VCaP (cell line): ENCODE results near the gene MCUB.
"Not testable (repeated sequence)": the region's sequence is repeated elsewhere in the genome, so short reads cannot be mapped to it uniquely, and the experiment has no call there.

Experiments used
- H3K27ac ChIP-seq: fragments of 450-650 bp; 2 replicates; pipeline ENCODE4 v1.5.1; 2017
- TF ChIP-seq, protein P1 (sequence below): fragments of 450-650 bp; conservative IDR thresholded peaks from 2 replicates; pipeline ENCODE4 v1.5.1; 2017; ENCODE audit warnings: mild to moderate bottlenecking, moderate library complexity

MCUB gene

GRCh38 chr4:109673303-109673702, 113.3 kb downstream of the MCUB start:
- H3K27ac ChIP-seq = no peak overlapping the region
- TF ChIP-seq, protein P1, sequence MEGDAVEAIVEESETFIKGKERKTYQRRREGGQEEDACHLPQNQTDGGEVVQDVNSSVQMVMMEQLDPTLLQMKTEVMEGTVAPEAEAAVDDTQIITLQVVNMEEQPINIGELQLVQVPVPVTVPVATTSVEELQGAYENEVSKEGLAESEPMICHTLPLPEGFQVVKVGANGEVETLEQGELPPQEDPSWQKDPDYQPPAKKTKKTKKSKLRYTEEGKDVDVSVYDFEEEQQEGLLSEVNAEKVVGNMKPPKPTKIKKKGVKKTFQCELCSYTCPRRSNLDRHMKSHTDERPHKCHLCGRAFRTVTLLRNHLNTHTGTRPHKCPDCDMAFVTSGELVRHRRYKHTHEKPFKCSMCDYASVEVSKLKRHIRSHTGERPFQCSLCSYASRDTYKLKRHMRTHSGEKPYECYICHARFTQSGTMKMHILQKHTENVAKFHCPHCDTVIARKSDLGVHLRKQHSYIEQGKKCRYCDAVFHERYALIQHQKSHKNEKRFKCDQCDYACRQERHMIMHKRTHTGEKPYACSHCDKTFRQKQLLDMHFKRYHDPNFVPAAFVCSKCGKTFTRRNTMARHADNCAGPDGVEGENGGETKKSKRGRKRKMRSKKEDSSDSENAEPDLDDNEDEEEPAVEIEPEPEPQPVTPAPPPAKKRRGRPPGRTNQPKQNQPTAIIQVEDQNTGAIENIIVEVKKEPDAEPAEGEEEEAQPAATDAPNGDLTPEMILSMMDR = no peak

DNA sequence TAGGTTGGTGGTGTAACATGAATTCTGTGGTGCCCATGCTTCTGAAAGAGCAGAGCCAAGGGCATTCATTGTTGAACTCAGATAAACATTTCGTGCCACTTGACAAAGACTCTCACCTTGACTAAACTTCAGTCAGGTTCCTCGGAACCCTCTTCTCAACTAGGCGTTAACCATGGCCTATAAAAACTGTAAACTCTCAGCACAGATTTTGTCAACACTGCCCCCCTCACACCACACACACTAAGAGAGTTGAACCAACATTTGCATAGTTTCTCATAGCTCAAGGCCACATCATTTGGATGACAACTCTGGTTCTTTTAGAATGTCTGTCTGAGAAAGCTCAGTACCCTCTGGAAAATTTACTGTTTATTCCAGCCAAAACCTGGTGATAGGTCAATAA, 115.1 kb downstream of the MCUB start:
- H3K27ac ChIP-seq = no peak overlapping the region
- TF ChIP-seq, protein P1 = no peak

DNA sequence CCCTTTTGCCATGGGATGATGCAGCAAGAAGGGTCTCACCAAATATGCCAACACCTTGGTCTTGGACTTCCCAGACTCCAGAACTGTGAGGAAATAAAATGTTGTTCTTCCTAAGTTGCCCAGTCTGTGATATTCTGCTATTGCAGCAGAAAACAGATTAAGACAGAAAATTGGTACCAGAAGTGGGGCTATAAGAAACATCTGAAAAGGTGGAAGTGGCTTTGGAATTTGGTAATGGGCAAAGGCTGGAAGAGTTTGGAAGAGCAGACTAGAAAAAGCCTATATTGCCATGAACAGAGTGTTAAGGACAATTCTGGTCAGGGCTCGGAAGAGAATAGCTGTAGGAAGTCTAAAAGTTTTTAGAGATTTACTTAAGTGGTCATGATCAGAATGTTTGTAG, 115.8 kb downstream of the MCUB start:
- TF ChIP-seq, protein P1 = no peak
- H3K27ac ChIP-seq = no peak overlapping the region

DNA sequence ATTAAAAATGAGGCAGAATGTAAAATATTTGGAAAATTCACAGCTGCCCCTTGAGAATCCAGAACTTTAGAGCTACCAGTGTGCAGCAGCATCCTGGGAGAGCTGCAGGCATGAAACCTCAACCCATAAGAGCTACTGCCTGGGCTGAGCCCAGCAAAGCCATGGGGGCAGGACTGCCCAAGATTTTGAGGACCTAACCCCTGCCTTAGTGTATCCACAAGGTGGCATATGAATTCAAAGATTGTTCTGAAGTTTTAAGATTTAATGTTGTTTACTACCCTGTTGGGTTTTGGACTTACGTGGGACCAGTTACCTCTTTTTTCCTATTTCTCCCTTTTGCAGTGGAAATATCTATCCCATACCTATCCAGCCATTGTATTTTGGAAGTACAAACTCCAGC, 116.8 kb downstream of the MCUB start:
- TF ChIP-seq, protein P1 = peak; percentile 48; the same call in 1 of the 2 replicates
- H3K27ac ChIP-seq = no peak overlapping the region

- not testable (repeated sequence) for H3K27ac ChIP-seq
Observed at GRCh38 chr4:109678472-109678871, 118.4 kb downstream of the MCUB start.

- not testable (repeated sequence) for H3K27ac ChIP-seq
Observed at GRCh38 chr4:109678925-109679324, 118.9 kb downstream of the MCUB start.

DNA sequence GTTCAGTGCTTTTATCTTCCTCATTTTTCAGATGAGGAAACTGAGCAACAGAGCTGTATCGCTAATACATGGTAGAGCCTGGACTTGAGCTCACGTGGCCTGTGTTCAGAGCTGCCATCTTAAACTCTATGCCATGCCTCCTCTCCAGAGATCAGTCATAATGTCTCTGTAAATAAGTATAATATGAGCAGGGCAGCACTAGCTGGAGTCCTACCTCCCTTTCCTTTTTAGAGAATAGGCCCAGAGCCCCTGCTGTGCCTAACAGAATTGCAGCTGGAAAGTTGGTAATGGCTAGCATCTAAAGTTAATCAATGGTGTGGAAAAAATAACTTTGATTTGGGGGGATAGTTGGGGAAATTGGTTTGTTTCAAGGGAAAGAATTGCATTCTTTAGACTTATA, 122.8 kb downstream of the MCUB start:
- TF ChIP-seq, protein P1 = no peak
- no peak overlapping the region for H3K27ac ChIP-seq

DNA sequence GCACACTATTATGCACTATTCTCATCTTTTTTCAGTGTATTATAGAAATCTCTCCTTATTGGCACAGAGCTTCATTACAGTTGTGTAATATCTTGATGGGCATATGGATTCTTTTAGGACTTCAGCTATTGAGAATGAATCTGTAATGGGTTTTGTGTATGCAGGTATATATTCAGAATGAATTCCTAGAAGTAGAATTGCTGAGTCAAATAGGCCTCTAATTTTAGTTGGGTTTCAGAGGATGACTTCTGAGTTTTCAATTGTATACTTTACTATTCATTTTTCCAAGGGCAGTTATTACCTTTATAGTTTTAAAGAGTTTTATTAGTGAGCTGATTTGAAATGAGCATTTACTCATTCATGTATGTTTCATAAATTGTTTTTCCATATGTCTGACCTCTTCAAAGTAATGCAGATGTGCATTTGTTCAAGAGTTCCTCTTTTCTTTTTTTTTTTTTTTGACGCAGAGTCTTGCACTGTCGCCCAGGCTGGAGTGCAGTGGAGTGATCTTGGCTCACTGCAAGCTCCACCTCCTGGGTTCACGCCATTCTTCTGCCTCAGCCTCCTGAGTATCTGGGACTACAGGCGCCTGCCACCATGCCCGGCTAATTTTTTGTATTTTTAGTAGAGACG, 123.7 kb downstream of the MCUB start:
- H3K27ac ChIP-seq = no peak overlapping the region
- TF ChIP-seq, protein P1 = no peak

DNA sequence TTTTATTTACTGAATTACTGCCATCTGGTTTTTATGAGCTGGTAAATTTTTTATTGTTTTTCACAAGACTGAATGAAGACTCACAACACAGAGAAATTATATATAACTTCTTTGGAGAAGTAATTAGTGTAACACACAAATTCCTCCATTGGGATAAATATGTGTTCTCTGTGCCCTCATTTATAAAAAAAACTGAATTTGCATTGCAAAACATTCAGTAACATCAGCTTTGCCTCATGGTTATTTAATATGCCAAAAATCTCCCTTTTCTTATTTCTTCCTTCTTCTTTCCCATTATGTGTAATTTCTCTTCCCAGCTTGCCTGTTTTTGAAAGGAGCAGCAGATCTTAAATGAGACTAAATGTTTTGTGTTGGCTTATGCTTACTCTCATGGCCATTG, 124.7 kb downstream of the MCUB start:
- TF ChIP-seq, protein P1 = no peak
- no peak overlapping the region for H3K27ac ChIP-seq
